GM12878 (cell line): Measurements from ENCODE around the gene CADPS. TPM values are rescaled to one million over a fixed set of nuclear protein-coding genes. Genes with fewer than 3 reads are reported as not detected.

Experiments
- ATAC-seq: fragments of 200-7000 bp; cut with Tn5 transposase; 3 replicates; pipeline ENCODE4 v1.9.1; 2020; ENCODE audit warnings: mild to moderate bottlenecking, moderate library complexity
- BruUV-seq: library from RNA; stranded (reverse); fragments of 400-500 nt; replicated peaks from 2 replicates; lab custom pipeline; 2021; lab: Mats Ljungman, UMichigan
- CTCF ChIA-PET: fragments of 300-600 bp; sonication (Branson Sonifier 250); formaldehyde crosslinking; extraction: SDS; loops from one replicate; lab custom pipeline; 2021; ENCODE audit warnings: inconsistent platforms; lab: Yijun Ruan, JAX
- POLR2A ChIA-PET: fragments of 350-600 bp; formaldehyde crosslinking; extraction: SDS; loops from one replicate; lab custom pipeline; 2021; ENCODE audit warnings: inconsistent platforms; lab: Charles Lee
- RAD21 ChIA-PET: fragments of 300-600 bp; sonication (Branson Sonifier 250); formaldehyde crosslinking; loops from one replicate; lab custom pipeline; 2023; ENCODE audit warnings: antibody characterized with exemption; ENCODE audit not compliant: unreplicated experiment; lab: Charles Lee
- SMC1A ChIA-PET: fragments of 300-600 bp; sonication (Branson Sonifier 250); formaldehyde crosslinking; loops from one replicate; lab custom pipeline; 2023; ENCODE audit not compliant: unreplicated experiment, uncharacterized antibody; lab: Charles Lee
- DNase-seq: peaks from one replicate; pipeline ENCODE4 v3.0.0-alpha.2; 2011; ENCODE audit warnings: low read depth, low spot score
- FAIRE-seq: peaks from 3 replicates; lab custom pipeline; 2011; peaks lifted over from hg19 to GRCh38; lab: Jason Lieb, UNC
- H2AFZ ChIP-seq: 2 replicates; pipeline ENCODE4 v1.6.0; 2011; ENCODE audit warnings: low read depth, low read length, control low read depth; ENCODE audit not compliant: control insufficient read depth
- H3K27ac ChIP-seq: 2 replicates; pipeline ENCODE4 v1.5.1; 2011; ENCODE audit warnings: control low read depth; ENCODE audit not compliant: control insufficient read depth, insufficient read depth
- H3K27me3 ChIP-seq, 2 experiments: replicated peaks in 1 of 2; 2 replicates each; pipeline versions ENCODE4 v1.6.0 to v1.6.1; 2011; ENCODE audit warnings: low read length in 1 of 2; ENCODE audit not compliant: control insufficient read depth in 2 of 2, insufficient read depth in 2 of 2
- H3K36me3 ChIP-seq, 2 experiments: 2 replicates each; pipeline ENCODE4 v1.5.1; 2011; ENCODE audit warnings: low read length in 1 of 2; ENCODE audit not compliant: control insufficient read depth in 2 of 2, insufficient read depth in 2 of 2
- H3K4me1 ChIP-seq: 2 replicates; pipeline ENCODE4 v1.6.1; 2011; ENCODE audit warnings: mild to moderate bottlenecking, low read length, moderate library complexity, mixed read lengths; ENCODE audit not compliant: control insufficient read depth, insufficient read depth
- H3K4me2 ChIP-seq: 2 replicates; pipeline ENCODE4 v1.6.0; 2011; ENCODE audit warnings: control low read depth; ENCODE audit not compliant: control insufficient read depth, insufficient read depth
- H3K4me3 ChIP-seq: fragments of 200-600 bp; sonication (generic); 2 replicates; pipeline ENCODE4 v1.5.1; 2016
- H3K79me2 ChIP-seq: 2 replicates; pipeline ENCODE4 v1.6.0; 2011; ENCODE audit warnings: low read length; ENCODE audit not compliant: control insufficient read depth, insufficient read depth
- H3K9ac ChIP-seq: 2 replicates; pipeline ENCODE4 v1.8.0; 2011; ENCODE audit warnings: low read length, control low read depth, mixed read lengths; ENCODE audit not compliant: control insufficient read depth, insufficient read depth
- H3K9me3 ChIP-seq: replicated peaks from 3 replicates; pipeline ENCODE4 v1.5.1; 2011; ENCODE audit warnings: mild to moderate bottlenecking, low read length; ENCODE audit not compliant: control insufficient read depth, insufficient read depth
- H4K20me1 ChIP-seq: 2 replicates; pipeline ENCODE4 v1.6.0; 2011; ENCODE audit not compliant: control insufficient read depth, insufficient read depth
- BMI1 ChIP-seq: fragments of 450-650 bp; IDR thresholded peaks from 2 replicates; pipeline ENCODE4 v1.6.1; 2016; ENCODE audit warnings: mild to moderate bottlenecking, moderate library complexity, borderline replicate concordance
- CEBPB ChIP-seq, 2 experiments: fragments of 150-350 bp in 1 of 2; IDR thresholded peaks; 2 replicates each; pipeline ENCODE4 v1.6.1; 2012 to 2014; ENCODE audit warnings: low read depth in 2 of 2, low read length in 2 of 2, borderline replicate concordance in 1 of 2, inconsistent platforms in 1 of 2
- EED ChIP-seq: sonication (generic); IDR thresholded peaks from 2 replicates; pipeline ENCODE4 v1.6.1; 2016; ENCODE audit warnings: antibody characterized with exemption, low read depth
- ETV6 ChIP-seq, 2 experiments: fragments of 450-650 bp in 1 of 2; IDR thresholded peaks in 1 of 2; conservative IDR thresholded peaks in 1 of 2; 2 replicates each; pipeline ENCODE4 v1.6.1; 2014; ENCODE audit warnings: antibody characterized with exemption in 1 of 2, borderline replicate concordance in 1 of 2, low read depth in 1 of 2, mild to moderate bottlenecking in 1 of 2, moderate library complexity in 1 of 2
- HDAC2 ChIP-seq: fragments of 200-600 bp; sonication (generic); IDR thresholded peaks from 2 replicates; pipeline ENCODE4 v1.6.1; 2017
- IKZF2 ChIP-seq, 2 experiments: fragments of 450-650 bp; IDR thresholded peaks; 2 replicates each; pipeline ENCODE4 v1.6.1; 2017; ENCODE audit warnings: mild to moderate bottlenecking in 2 of 2, moderate library complexity in 2 of 2
- KLF5 ChIP-seq: fragments of 450-650 bp; IDR thresholded peaks from 2 replicates; pipeline ENCODE4 v1.6.1; 2014; ENCODE audit warnings: mild to moderate bottlenecking; ENCODE audit not compliant: partially characterized antibody
- LARP7 ChIP-seq: fragments of 450-650 bp; IDR thresholded peaks from 2 replicates; pipeline ENCODE4 v1.6.1; 2017; ENCODE audit warnings: mild to moderate bottlenecking
- NR2C2 ChIP-seq: IDR thresholded peaks from 2 replicates; pipeline ENCODE4 v1.6.1; 2011; ENCODE audit warnings: borderline replicate concordance, low read depth; ENCODE audit not compliant: control insufficient read depth, insufficient read length
- NRF1 ChIP-seq: conservative IDR thresholded peaks from 2 replicates; pipeline ENCODE4 v1.6.1; 2011; ENCODE audit warnings: mild to moderate bottlenecking, low read depth, low read length, improper control_type of control experiment
- PAX5 ChIP-seq: IDR thresholded peaks from 2 replicates; pipeline ENCODE4 v1.6.1; 2011; ENCODE audit warnings: low read depth, low read length, borderline replicate concordance
- RAD51 ChIP-seq: fragments of 450-650 bp; IDR thresholded peaks from 2 replicates; pipeline ENCODE4 v1.6.1; 2016; ENCODE audit warnings: moderate library complexity, mild to moderate bottlenecking, inconsistent platforms
- RUNX3 ChIP-seq: IDR thresholded peaks from 2 replicates; pipeline ENCODE4 v1.6.1; 2012; ENCODE audit warnings: low read length, inconsistent platforms
- SMARCA5 ChIP-seq: fragments of 450-650 bp; IDR thresholded peaks from 2 replicates; pipeline ENCODE4 v1.6.1; 2017; ENCODE audit warnings: mild to moderate bottlenecking
- ZNF622 ChIP-seq: fragments of 450-650 bp; IDR thresholded peaks from 2 replicates; pipeline ENCODE4 v1.6.1; 2017; ENCODE audit warnings: mild to moderate bottlenecking, inconsistent platforms
- WGBS: methylation state at CpG from one replicate; pipeline ENCODE4 v1.1.6; 2016; ENCODE audit warnings: low lambda C conversion rate; ENCODE audit not compliant: insufficient replicate concordance, insufficient coverage; ENCODE audit errors: missing lambda C conversion rate; 5-methylcytosine and 5-hydroxymethylcytosine counted together
- in situ Hi-C: fragments of 300-500 bp; cut with MboI; formaldehyde crosslinking; loops from 9 replicates; pipeline ENCODE4 v1.14.3; 2018; ENCODE audit warnings: mixed read lengths
- intact Hi-C: fragments of 100-400 bp; cut with micrococcal nuclease; formaldehyde crosslinking; loops from one replicate; pipeline ENCODE4 v1.14.2; 2022; ENCODE audit not compliant: unreplicated experiment
- polyA plus RNA-seq, 11 experiments: library from polyadenylated mRNA; depleted of rRNA in 4 of 11; unstranded in 6 of 11; stranded (reverse) in 5 of 11; fragments of >200 nt; fragmentation: Nextera tagmentation in 4 of 11; fragmentation: Illumina TruSeq in 1 of 11; extraction: Ambion mirVana in 4 of 11; extraction: Trizol in 1 of 11; gene quantifications; 1 replicate in 1 of 11; 2 replicates in 10 of 11; pipeline versions ENCODE4 v1.2.1 to v1.2.3, GENCODE V29; 2011 to 2016; ENCODE audit warnings: inconsistent platforms in 2 of 11, missing spikeins in 2 of 11, low read depth in 1 of 11
- total RNA-seq, 4 experiments: library from RNA; depleted of rRNA in 3 of 4; stranded (reverse); fragments of >200 nt in 3 of 4; fragmentation: Illumina TruSeq in 1 of 4; extraction: Trizol in 1 of 4; gene quantifications; 2 replicates each; pipeline versions ENCODE4 v1.2.1 to v1.2.3, GENCODE V29; 2013 to 2021
- TF ChIP-seq, protein P1 (sequence below): IDR thresholded peaks from 2 replicates; pipeline ENCODE4 v1.6.1; 2011; ENCODE audit warnings: low read depth, low read length, improper control_type of control experiment, borderline replicate concordance
- TF ChIP-seq, protein P2 (sequence below): fragments of 450-650 bp; IDR thresholded peaks from 2 replicates; pipeline ENCODE4 v1.6.1; 2016; ENCODE audit warnings: mild to moderate bottlenecking

Gene CADPS
- total and polyA plus RNA-seq, 10 of the 15 experiments (the other 5 are each of a cell fraction or from before 2014, with no cell fraction given), result 0.20 TPM; not detected in 9

DNA sequence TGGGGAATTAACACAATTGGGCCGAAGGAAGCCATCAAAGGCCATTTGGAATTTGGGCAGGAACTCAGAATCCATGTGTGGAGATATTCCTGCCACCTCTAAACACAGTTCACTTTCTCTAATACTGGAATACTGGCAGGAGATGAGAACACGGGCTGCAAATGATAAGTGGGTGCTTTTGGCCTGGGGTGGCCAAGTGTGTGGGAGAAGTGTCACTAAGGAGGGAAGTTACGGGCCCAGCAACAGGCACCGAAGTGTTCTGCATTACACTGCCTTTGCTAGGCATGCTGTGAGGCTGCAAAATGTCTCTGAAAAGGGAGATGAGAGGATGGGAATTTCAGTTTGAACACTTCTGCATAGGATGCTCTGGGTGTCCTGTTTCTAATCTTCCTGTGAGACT is 412.4 kb downstream of the CADPS start:
- in situ Hi-C loops, result no loop called here
- TF ChIP-seq NRF1 (no peak), SMARCA5 (no peak), IKZF2 (IDR thresholded peaks at IDR 0.05) (no peak), BMI1 (no peak)

DNA sequence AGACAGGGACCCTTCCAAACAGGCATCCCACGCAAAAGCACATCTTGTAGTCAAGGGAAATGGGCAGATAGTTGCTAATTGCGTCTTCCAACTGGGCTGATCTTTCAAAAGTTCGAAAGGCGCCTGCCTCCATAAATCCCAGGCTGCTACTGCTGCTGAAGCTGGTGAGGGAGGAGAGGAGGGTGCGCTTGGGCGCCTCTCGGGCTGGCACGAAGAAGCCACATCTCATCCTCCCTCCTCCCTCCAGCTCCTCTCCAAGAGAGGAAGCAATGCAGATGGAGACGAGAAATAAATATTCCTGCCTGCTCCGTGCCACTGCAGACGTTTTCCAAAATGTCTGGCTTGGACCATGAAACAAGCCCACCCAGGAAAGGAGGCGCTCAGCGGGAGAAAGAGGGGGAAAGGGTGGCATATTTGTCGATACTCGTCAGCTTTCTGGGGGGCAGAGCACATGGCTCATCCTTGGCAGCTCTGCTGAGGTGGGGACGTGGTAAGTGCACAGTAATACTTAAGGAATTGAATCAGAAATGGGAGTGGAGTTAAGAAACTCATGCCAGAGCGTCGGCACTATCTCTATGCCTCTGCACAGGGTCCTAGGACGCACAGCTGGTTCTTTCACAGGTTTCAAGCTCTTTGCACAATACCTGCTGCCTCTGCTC is 413.0 kb downstream of the CADPS start:
- BruUV-seq, result no TSS peak
- ChIA-PET POLR2A (no interaction called here), RAD21 (no interaction called here), CTCF (no interaction called here), SMC1A (interaction anchor here (1.4 kb wide), 1 partner anchor 102 kb away, joined by 3 read pairs; no protein-coding TSS in a partner anchor)
- in situ Hi-C loops, result no loop called here
- no peaks in the 10 kb centered on the region; a peak in 1 of 4 replicates for H3K27me3 ChIP-seq
- H3K9ac ChIP-seq, result no peak overlapping the region
- H3K36me3 ChIP-seq, result no peaks in the 10 kb centered on the region
- no peak overlapping the region for H3K4me3 ChIP-seq
- H4K20me1 ChIP-seq, result no peaks in the 10 kb centered on the region
- no peaks in the 10 kb centered on the region for H3K79me2 ChIP-seq
- no peak overlapping the region for H3K4me2 ChIP-seq
- DNase-seq (no peak), FAIRE-seq (no peak), ATAC-seq (no peak)
- H3K9me3 ChIP-seq, result no peaks in the 10 kb centered on the region
- no peak overlapping the region for H2AFZ ChIP-seq
- no peaks in the 10 kb centered on the region for H3K4me1 ChIP-seq
- H3K27ac ChIP-seq, result no peak overlapping the region
- WGBS, result 30% methylated on average over 18 of the region's 19 CpGs
- intact Hi-C loops, result no loop called here
- TF ChIP-seq RAD51, result no peak
- TF ChIP-seq PAX5, result no peak
- no peak for TF ChIP-seq KLF5
- TF ChIP-seq, protein P1, sequence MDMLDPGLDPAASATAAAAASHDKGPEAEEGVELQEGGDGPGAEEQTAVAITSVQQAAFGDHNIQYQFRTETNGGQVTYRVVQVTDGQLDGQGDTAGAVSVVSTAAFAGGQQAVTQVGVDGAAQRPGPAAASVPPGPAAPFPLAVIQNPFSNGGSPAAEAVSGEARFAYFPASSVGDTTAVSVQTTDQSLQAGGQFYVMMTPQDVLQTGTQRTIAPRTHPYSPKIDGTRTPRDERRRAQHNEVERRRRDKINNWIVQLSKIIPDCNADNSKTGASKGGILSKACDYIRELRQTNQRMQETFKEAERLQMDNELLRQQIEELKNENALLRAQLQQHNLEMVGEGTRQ, result no peak
- no peak for TF ChIP-seq ETV6 (conservative IDR thresholded peaks at IDR 0.05 in 1 of 2, IDR thresholded peaks at IDR 0.05 in 1 of 2; ENCODE audit: borderline replicate concordance in 1 of 2, low read depth in 1 of 2)
- TF ChIP-seq LARP7, result no peak
- TF ChIP-seq EED, result no peak
- TF ChIP-seq ZNF622, result no peak
- no peak for TF ChIP-seq NR2C2
- TF ChIP-seq CEBPB (IDR thresholded peaks at IDR 0.05; ENCODE audit: borderline replicate concordance in 1 of 2, low read depth in 2 of 2, low read length in 2 of 2), result no peak
- TF ChIP-seq, protein P2, sequence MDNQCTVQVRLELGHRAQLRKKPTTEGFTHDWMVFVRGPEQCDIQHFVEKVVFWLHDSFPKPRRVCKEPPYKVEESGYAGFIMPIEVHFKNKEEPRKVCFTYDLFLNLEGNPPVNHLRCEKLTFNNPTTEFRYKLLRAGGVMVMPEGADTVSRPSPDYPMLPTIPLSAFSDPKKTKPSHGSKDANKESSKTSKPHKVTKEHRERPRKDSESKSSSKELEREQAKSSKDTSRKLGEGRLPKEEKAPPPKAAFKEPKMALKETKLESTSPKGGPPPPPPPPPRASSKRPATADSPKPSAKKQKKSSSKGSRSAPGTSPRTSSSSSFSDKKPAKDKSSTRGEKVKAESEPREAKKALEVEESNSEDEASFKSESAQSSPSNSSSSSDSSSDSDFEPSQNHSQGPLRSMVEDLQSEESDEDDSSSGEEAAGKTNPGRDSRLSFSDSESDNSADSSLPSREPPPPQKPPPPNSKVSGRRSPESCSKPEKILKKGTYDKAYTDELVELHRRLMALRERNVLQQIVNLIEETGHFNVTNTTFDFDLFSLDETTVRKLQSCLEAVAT, result no peak
- no peak for TF ChIP-seq HDAC2
- no peak for TF ChIP-seq RUNX3

More for the DNA sequence above, 412.4 kb downstream of the CADPS start:
- Histone ChIP-seq H3K4me1 (no peaks in the 10 kb centered on the region), H2AFZ (no peak overlapping the region), H3K79me2 (no peaks in the 10 kb centered on the region), H3K36me3 (no peaks in the 10 kb centered on the region), H3K9me3 (no peaks in the 10 kb centered on the region), H3K4me2 (no peak overlapping the region), H4K20me1 (no peaks in the 10 kb centered on the region), H3K9ac (no peak overlapping the region), H3K27ac (no peak overlapping the region), H3K4me3 (no peak overlapping the region), H3K27me3 (no peaks in the 10 kb centered on the region; a peak in 1 of 4 replicates)
- ChIA-PET POLR2A (no interaction called here), CTCF (no interaction called here), SMC1A (interaction anchor here (1.4 kb wide), 1 partner anchor 103 kb away, joined by 3 read pairs; no protein-coding TSS in a partner anchor), RAD21 (no interaction called here)
- DNase-seq, result no peak
- BruUV-seq, result no TSS peak
- ATAC-seq, result no peak
- intact Hi-C loops, result no loop called here
- 36% methylated on average over 4 of the region's 4 CpGs for WGBS
- FAIRE-seq, result no peak
